K562 treated with DMSO at 1 percent for 12 hours (cell line): ENCODE data around the gene RALGAPB. TPM values are rescaled to one million over a fixed set of nuclear protein-coding genes. Genes with fewer than 3 reads are reported as not detected.

ENCODE experiments used
- total RNA-seq: library from RNA; unstranded; fragments of 300-600 nt; gene quantifications from 2 replicates; pipeline ENCODE4 v1.2.3, GENCODE V29; 2022; ENCODE audit not compliant: insufficient read depth

RALGAPB gene
- 4.6 and 24.6 TPM in 2 replicates for total RNA-seq

GRCh38 chr20:38472513-38473366 lies at the start of gene RALGAPB:
Gene RALGAPB, plus strand, starts transcription at chr20:38472843. Its CDS starts 15,590 bp downstream, at chr20:38488433.

GRCh38 chr20:38434770-38435554 lies 37.7 kb upstream of the RALGAPB start, which contains the start of gene SNHG17:
Gene SNHG17, minus strand, starts transcription at chr20:38435328.

GRCh38 chr20:38581013-38581412 lies 108.4 kb downstream of the RALGAPB start, which contains the start of gene ADIG:
Gene ADIG, plus strand, starts transcription at chr20:38581197. Its CDS starts 54 bp downstream, at chr20:38581251.

GRCh38 chr20:38601216-38602184 lies 128.9 kb downstream of the RALGAPB start, which contains the start of gene ARHGAP40:
Gene ARHGAP40, plus strand, starts transcription at chr20:38601809.

Other genes with a start within 250 kb of the RALGAPB start
- gene KIAA1755, start 212.1 kb upstream of the RALGAPB start, total RNA-seq = not detected in 2 replicates
- gene BPI, start 168.7 kb upstream of the RALGAPB start, total RNA-seq = not detected in 2 replicates
- not detected in 2 replicates for gene LBP, start 126.4 kb upstream of the RALGAPB start, total RNA-seq
- gene SNHG17, start 37.5 kb upstream of the RALGAPB start, total RNA-seq = 19.3 and 25.9 TPM in 2 replicates
- not detected in 2 replicates for gene ADIG, start 108.4 kb downstream of the RALGAPB start, total RNA-seq
- gene ARHGAP40, start 129.0 kb downstream of the RALGAPB start, total RNA-seq = not detected in 2 replicates